IMR-90 (cell line): ENCODE data around the gene IRF5.

ENCODE experiments used
- BHLHE40 ChIP-seq: fragments of 150-350 bp; IDR thresholded peaks from 2 replicates; pipeline ENCODE4 v1.6.1; 2016; ENCODE audit warnings: mild to moderate bottlenecking, low read depth, low read length
- CHD1 ChIP-seq: IDR thresholded peaks from 2 replicates; pipeline ENCODE4 v1.6.1; 2012; ENCODE audit warnings: low read depth, low read length, improper control_type of control experiment
- CTCF ChIP-seq: conservative IDR thresholded peaks from 2 replicates; pipeline ENCODE4 v1.5.1; 2012; ENCODE audit warnings: mild to moderate bottlenecking, low read depth, low read length, improper control_type of control experiment
- ELK1 ChIP-seq: fragments of 150-350 bp; IDR thresholded peaks from 2 replicates; pipeline ENCODE4 v1.6.1; 2016; ENCODE audit warnings: low read depth, mild to moderate bottlenecking, low read length, moderate library complexity, borderline replicate concordance
- MAFK ChIP-seq: IDR thresholded peaks from 2 replicates; pipeline ENCODE4 v1.6.1; 2012; ENCODE audit warnings: low read depth, low read length, improper control_type of control experiment
- MAZ ChIP-seq: IDR thresholded peaks from 2 replicates; pipeline ENCODE4 v1.6.1; 2012; ENCODE audit warnings: low read depth, mild to moderate bottlenecking, low read length, improper control_type of control experiment, moderate library complexity, borderline replicate concordance
- NFE2L2 ChIP-seq: fragments of 150-350 bp; IDR thresholded peaks from 2 replicates; pipeline ENCODE4 v1.6.1; 2016; ENCODE audit warnings: low read depth, mild to moderate bottlenecking, low read length
- POLR2A ChIP-seq: IDR thresholded peaks from 2 replicates; pipeline ENCODE4 v1.6.1; 2012; ENCODE audit warnings: mild to moderate bottlenecking, low read depth, low read length
- RAD21 ChIP-seq: IDR thresholded peaks from 2 replicates; pipeline ENCODE4 v1.6.1; 2012; ENCODE audit warnings: low read length, improper control_type of control experiment
- RCOR1 ChIP-seq: IDR thresholded peaks from 2 replicates; pipeline ENCODE4 v1.6.1; 2012; ENCODE audit warnings: mild to moderate bottlenecking, low read length, improper control_type of control experiment; ENCODE audit not compliant: insufficient replicate concordance
- RFX5 ChIP-seq: IDR thresholded peaks from 2 replicates; pipeline ENCODE4 v1.8.0; 2012; ENCODE audit warnings: low read depth, mild to moderate bottlenecking, low read length, moderate library complexity
- SMC3 ChIP-seq: fragments of 150-350 bp; IDR thresholded peaks from 2 replicates; pipeline ENCODE4 v1.6.1; 2016; ENCODE audit warnings: low read depth, mild to moderate bottlenecking, antibody characterized with exemption, low read length, moderate library complexity
- TF ChIP-seq, protein P1 (sequence below): fragments of 150-350 bp; IDR thresholded peaks from 2 replicates; pipeline ENCODE4 v1.6.1; 2017; ENCODE audit warnings: mild to moderate bottlenecking, antibody characterized with exemption, low read length, low read depth

DNA sequence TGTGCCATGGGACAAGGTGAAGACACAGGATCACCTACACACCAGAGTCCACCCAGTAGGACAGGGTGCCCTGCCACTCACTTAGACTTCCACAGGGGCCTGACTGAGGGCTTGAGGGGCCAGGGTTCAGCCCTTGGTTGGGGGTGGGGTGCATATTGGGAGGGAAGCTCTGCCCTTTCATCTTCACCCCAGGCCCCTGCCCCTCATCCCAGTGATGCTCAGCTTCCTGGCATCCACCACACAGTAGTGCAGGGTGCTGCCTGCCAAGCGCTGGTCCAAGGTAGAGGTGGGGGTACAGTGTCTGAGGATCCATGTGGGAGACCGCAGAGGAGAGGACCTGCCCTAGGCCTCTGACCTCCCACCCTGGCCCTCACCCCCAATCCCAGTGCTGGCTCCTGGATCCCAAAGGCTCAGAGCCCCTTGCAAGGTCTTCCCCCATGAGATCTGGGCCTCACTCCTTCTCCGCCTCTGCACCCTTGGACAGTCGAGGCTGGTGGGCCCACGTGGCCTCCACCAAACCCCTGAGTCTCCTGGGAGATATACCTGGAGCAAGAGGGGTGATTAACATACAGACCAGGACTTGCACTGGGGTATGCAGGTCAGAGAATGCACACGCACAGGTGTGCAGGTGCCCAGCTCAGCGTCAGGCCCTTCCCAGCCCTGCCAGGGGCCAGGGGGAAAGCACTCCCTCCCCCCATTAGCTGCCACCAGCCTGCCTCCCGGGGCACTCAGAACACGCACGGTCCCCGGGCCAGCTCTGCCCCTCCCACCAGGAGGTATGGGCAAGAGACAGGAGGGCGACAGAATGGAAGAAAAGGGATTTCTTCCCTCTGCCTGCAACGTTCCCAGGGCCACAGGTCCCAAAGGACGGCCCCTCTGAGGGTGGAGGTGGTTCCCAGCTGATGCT lies 8.6 kb upstream of the IRF5 start:
- no peak for TF ChIP-seq CTCF
- TF ChIP-seq, protein P1, sequence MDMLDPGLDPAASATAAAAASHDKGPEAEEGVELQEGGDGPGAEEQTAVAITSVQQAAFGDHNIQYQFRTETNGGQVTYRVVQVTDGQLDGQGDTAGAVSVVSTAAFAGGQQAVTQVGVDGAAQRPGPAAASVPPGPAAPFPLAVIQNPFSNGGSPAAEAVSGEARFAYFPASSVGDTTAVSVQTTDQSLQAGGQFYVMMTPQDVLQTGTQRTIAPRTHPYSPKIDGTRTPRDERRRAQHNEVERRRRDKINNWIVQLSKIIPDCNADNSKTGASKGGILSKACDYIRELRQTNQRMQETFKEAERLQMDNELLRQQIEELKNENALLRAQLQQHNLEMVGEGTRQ, result no peak
- no peak for TF ChIP-seq CHD1
- TF ChIP-seq POLR2A, result no peak
- TF ChIP-seq NFE2L2, result no peak
- TF ChIP-seq SMC3, result no peak
- no peak for TF ChIP-seq ELK1
- no peak for TF ChIP-seq RAD21
- TF ChIP-seq BHLHE40, result no peak
- TF ChIP-seq MAFK, result no peak
- no peak for TF ChIP-seq RCOR1
- no peak for TF ChIP-seq MAZ
- TF ChIP-seq RFX5, result no peak
